ENCODE measurements around the gene ZNF20.
"Not testable (repeated sequence)": the region's sequence is repeated elsewhere in the genome, so short reads cannot be mapped to it uniquely, and the experiment has no call there.

DNA sequence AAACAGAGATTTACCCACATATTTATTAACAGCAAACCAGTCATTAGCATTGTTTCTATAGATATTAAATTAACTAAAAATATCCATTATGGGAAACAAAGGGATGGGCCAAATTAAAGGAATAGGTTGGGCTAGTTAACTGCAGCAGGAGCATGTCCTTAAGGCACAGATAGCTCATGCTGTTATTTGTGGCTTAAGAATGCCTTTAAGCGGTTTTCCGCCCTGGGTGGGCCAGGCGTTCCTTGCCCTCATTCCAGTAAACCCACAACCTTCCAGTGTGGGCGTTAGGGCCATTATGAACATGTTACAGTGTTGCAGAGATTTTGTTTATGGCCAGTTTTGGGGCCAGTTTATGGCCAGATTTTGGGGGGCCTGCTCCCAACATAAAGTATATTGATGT lies 36.2 kb downstream of the ZNF20 start:
- TF ChIP-seq, protein P1, sequence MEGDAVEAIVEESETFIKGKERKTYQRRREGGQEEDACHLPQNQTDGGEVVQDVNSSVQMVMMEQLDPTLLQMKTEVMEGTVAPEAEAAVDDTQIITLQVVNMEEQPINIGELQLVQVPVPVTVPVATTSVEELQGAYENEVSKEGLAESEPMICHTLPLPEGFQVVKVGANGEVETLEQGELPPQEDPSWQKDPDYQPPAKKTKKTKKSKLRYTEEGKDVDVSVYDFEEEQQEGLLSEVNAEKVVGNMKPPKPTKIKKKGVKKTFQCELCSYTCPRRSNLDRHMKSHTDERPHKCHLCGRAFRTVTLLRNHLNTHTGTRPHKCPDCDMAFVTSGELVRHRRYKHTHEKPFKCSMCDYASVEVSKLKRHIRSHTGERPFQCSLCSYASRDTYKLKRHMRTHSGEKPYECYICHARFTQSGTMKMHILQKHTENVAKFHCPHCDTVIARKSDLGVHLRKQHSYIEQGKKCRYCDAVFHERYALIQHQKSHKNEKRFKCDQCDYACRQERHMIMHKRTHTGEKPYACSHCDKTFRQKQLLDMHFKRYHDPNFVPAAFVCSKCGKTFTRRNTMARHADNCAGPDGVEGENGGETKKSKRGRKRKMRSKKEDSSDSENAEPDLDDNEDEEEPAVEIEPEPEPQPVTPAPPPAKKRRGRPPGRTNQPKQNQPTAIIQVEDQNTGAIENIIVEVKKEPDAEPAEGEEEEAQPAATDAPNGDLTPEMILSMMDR (IDR thresholded peaks at IDR 0.05), result not testable (repeated sequence)
- not testable (repeated sequence) for TF ChIP-seq POLR2AphosphoS5 (IDR thresholded peaks at IDR 0.05)

Data from stomach (tissue), 4 donors.